Astrocyte (in vitro differentiated cells and primary cell): ENCODE data around the gene RWDD1.

Experiments used
- EZH2 ChIP-seq: IDR thresholded peaks from 2 replicates; pipeline ENCODE4 v1.6.1; 2012; ENCODE audit warnings: mild to moderate bottlenecking, low read length, inconsistent platforms; ENCODE audit not compliant: insufficient read depth
- TF ChIP-seq, protein P1 (sequence below): IDR thresholded peaks from 2 replicates; pipeline ENCODE4 v1.5.1; 2011; ENCODE audit warnings: low read depth, mild to moderate bottlenecking, inconsistent platforms, low read length, moderate library complexity; ENCODE audit not compliant: insufficient read depth

DNA sequence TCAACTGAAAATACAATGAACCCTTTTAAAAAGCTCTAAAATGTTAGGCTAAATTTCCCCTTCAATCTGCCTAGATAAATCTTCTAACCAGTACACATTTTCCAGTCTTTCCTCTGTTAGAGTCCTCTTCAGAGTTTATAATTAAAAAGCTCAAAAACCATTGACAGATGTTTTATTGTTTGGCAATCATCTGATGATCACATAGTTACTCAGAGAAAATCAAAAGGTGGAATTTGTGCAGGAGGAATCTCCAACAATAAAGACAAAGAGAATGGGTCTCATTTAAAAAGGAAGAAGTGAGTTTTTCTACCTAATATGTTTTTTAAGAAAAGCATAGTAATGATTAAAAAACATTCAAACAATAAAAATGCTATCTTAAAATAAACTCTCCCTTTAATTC, 28.9 kb upstream of the RWDD1 start:
- TF ChIP-seq, protein P1, sequence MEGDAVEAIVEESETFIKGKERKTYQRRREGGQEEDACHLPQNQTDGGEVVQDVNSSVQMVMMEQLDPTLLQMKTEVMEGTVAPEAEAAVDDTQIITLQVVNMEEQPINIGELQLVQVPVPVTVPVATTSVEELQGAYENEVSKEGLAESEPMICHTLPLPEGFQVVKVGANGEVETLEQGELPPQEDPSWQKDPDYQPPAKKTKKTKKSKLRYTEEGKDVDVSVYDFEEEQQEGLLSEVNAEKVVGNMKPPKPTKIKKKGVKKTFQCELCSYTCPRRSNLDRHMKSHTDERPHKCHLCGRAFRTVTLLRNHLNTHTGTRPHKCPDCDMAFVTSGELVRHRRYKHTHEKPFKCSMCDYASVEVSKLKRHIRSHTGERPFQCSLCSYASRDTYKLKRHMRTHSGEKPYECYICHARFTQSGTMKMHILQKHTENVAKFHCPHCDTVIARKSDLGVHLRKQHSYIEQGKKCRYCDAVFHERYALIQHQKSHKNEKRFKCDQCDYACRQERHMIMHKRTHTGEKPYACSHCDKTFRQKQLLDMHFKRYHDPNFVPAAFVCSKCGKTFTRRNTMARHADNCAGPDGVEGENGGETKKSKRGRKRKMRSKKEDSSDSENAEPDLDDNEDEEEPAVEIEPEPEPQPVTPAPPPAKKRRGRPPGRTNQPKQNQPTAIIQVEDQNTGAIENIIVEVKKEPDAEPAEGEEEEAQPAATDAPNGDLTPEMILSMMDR: no peak
- no peak for TF ChIP-seq EZH2
